IgD-negative memory B cell (primary cell): Measurements from ENCODE around the gene NAALADL1. TPM values are rescaled to one million over a fixed set of nuclear protein-coding genes. Genes with fewer than 3 reads are reported as not detected.
A peak's percentile ranks its signal among the peaks of the same experiment; 100 is the strongest.

ENCODE experiments used
- H3K27ac Mint-ChIP-seq, 3 donors: one replicate each; pipeline ENCODE4 v1.8.0; 2020 to 2022; ENCODE audit warnings: mild to moderate bottlenecking in 3 of 3, mixed read lengths in 3 of 3, moderate library complexity in 1 of 3
- H3K27me3 Mint-ChIP-seq: one replicate; pipeline ENCODE4 v1.8.0; 2021; ENCODE audit warnings: mixed read lengths
- H3K36me3 Mint-ChIP-seq: one replicate; pipeline ENCODE4 v1.8.0; 2020; ENCODE audit warnings: mild to moderate bottlenecking, mixed read lengths
- H3K4me1 Mint-ChIP-seq, 3 donors: one replicate each; pipeline ENCODE4 v1.8.0; 2020 to 2022; ENCODE audit warnings: mixed read lengths in 3 of 3, mild to moderate bottlenecking in 1 of 3
- H3K4me3 Mint-ChIP-seq, 4 donors: one replicate each; pipeline ENCODE4 v1.8.0; 2020 to 2022; ENCODE audit warnings: mild to moderate bottlenecking in 4 of 4, mixed read lengths in 4 of 4, moderate library complexity in 3 of 4
- H3K9me3 Mint-ChIP-seq, 3 donors: one replicate each; pipeline ENCODE4 v1.8.0; 2020 to 2021; ENCODE audit warnings: mixed read lengths in 3 of 3, mild to moderate bottlenecking in 1 of 3
- polyA plus RNA-seq: library from polyadenylated mRNA; unstranded; fragments of 300-500 nt; fragmentation: Illumina TruSeq; gene quantifications from one replicate; pipeline ENCODE4 v1.2.3, GENCODE V29; 2021

The NAALADL1 gene
- polyA plus RNA-seq, 1 donor from 2014 or later: 21.5 TPM

DNA sequence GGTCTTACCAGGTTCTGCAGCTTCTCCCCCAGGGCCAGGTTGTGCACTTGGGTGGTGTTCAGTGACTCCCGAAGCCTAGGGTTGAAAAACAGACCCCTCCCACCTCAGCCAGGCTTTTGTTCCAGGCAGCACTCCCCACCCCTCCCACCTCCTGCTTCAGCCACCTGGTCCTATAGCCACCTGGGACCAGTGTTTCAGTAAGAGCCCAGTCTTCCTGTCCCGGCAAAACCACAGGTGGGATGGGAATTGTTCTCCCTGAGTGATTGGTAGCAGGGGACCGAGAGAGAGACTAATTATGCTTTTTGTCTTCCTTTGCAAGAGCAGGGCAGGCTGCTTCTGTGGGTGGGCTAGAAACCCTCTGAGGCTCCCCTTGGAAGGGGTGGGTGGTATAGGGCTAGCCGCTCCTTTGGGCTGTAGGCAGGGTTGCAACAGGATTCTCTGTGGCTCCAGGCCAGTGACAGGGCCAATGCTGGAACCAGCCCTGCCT is 8.5 kb upstream of the NAALADL1 start:
- H3K27ac Mint-ChIP-seq: no peak overlapping the region
- H3K27me3 Mint-ChIP-seq: peaks cover 2% of the 10 kb centered on the region
- H3K9me3 Mint-ChIP-seq: no peaks in the 10 kb centered on the region
- H3K4me1 Mint-ChIP-seq: peaks cover 1 to 8% (median 3%) of the 10 kb centered on the region in 3 donors
- no peak overlapping the region for H3K4me3 Mint-ChIP-seq
- no peaks in the 10 kb centered on the region for H3K36me3 Mint-ChIP-seq

DNA sequence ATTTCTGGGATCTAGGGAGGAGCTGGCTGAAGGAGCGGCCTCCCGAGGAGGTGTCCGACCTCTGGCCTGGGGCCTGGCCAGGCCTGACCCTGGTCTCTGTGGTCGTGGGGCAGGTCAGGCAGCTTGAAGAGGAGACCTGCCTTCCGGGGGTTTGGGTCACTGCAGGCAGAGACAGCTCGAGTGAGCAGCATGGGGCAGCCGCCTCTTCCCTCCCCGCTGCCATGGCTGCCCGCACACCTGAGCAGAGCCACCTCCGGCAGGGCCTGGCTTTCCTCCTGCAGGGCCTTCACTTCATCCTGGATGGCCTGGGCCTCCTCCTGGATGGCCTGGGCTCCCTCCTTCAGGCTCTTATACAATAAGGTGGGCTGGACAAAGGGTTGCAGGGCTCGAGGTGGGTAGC is 8.0 kb upstream of the NAALADL1 start:
- Mint-ChIP-seq H3K4me3 (no peak overlapping the region), H3K27ac (no peak overlapping the region), H3K36me3 (no peaks in the 10 kb centered on the region), H3K9me3 (no peaks in the 10 kb centered on the region), H3K27me3 (peaks cover 2% of the 10 kb centered on the region), H3K4me1 (peaks cover 0 to 5% (median 3%) of the 10 kb centered on the region in 3 donors)

DNA sequence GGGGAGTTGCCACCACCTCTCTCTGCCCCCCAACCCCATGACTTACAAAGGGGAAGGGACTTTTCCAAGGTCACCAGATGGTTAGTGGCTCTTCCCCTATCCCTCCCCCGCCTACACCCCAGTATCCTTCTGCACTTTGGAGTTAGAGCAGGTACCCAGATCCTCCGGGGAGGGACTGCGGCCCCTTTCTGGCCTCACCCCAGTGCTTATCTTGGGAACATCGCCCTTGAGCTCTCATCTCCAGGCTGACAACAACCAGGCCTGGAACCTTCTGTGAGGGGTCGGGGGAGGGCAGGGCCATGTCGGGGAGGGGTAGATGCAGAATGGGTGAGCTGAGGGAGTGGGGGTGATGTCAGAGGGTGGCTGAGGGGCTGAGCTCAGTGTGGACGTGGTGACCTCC is 7.5 kb upstream of the NAALADL1 start:
- H3K4me1 Mint-ChIP-seq: peaks cover 0 to 9% (median 3%) of the 10 kb centered on the region in 3 donors
- H3K27ac Mint-ChIP-seq: no peak overlapping the region
- no peaks in the 10 kb centered on the region for H3K9me3 Mint-ChIP-seq
- H3K4me3 Mint-ChIP-seq: no peak overlapping the region
- H3K36me3 Mint-ChIP-seq: no peaks in the 10 kb centered on the region
- peaks cover 2% of the 10 kb centered on the region for H3K27me3 Mint-ChIP-seq

DNA sequence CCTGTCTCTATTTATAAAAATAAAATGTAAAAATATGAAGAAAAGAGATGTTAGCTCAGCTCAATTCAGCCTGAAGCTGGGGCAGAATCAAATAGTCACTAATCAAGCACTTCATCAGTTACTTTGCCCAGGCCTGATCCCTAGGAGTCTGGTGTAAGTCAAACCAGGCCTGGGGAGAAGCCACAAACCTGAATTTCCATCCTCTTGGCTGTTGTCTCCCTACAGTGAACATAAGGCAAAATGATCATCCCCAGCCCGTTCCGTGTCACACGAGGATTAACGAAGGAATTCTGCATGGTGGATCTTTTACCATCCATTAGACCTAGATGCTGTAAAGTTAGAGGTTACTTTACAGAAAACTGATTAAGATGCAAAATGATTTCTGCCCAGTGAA is 6.5 kb upstream of the NAALADL1 start:
- Mint-ChIP-seq H3K36me3 (no peaks in the 10 kb centered on the region), H3K9me3 (no peaks in the 10 kb centered on the region), H3K27me3 (peaks cover 2% of the 10 kb centered on the region), H3K27ac (no peak overlapping the region), H3K4me3 (no peak overlapping the region), H3K4me1 (peaks cover 0 to 9% (median 3%) of the 10 kb centered on the region in 3 donors)

- no peak overlapping the region for H3K4me3 Mint-ChIP-seq
- no peaks in the 10 kb centered on the region for H3K9me3 Mint-ChIP-seq
- H3K27ac Mint-ChIP-seq: no peak overlapping the region
- H3K36me3 Mint-ChIP-seq: no peaks in the 10 kb centered on the region
- peaks cover 2% of the 10 kb centered on the region for H3K27me3 Mint-ChIP-seq
- H3K4me1 Mint-ChIP-seq: peaks cover 0 to 8% (median 3%) of the 10 kb centered on the region in 3 donors
These were observed 5.2 kb upstream of the NAALADL1 start for GRCh38 chr11:65063532-65063931.

DNA sequence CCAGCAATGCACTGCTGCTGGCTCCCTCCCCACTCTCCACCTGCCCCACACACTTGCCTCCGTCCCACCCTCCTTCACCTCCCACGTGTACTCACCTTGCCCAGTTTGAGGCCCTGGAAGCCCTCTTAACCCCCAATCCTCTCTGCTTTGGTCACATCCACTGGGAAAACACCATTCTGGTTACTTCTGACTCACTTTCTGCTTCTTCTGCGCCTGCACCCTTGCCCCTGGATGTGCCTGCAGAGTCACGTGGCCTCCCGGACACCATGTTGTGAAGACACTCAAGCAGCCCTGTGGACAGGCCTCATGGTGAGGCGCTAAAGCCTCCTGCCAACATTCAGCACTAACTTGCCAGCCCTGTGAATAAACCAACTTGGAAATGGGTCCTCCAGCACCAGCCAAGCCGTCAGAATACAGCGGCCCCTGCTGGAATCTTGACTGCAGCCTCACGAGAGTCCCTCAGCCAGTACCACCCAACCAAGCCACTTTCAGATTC is 2.6 kb upstream of the NAALADL1 start:
- Mint-ChIP-seq H3K4me1 (peaks cover 0 to 8% (median 5%) of the 10 kb centered on the region in 3 donors), H3K4me3 (no peak overlapping the region), H3K27me3 (peaks cover 2% of the 10 kb centered on the region), H3K27ac (no peak overlapping the region), H3K9me3 (no peaks in the 10 kb centered on the region), H3K36me3 (no peaks in the 10 kb centered on the region)

DNA sequence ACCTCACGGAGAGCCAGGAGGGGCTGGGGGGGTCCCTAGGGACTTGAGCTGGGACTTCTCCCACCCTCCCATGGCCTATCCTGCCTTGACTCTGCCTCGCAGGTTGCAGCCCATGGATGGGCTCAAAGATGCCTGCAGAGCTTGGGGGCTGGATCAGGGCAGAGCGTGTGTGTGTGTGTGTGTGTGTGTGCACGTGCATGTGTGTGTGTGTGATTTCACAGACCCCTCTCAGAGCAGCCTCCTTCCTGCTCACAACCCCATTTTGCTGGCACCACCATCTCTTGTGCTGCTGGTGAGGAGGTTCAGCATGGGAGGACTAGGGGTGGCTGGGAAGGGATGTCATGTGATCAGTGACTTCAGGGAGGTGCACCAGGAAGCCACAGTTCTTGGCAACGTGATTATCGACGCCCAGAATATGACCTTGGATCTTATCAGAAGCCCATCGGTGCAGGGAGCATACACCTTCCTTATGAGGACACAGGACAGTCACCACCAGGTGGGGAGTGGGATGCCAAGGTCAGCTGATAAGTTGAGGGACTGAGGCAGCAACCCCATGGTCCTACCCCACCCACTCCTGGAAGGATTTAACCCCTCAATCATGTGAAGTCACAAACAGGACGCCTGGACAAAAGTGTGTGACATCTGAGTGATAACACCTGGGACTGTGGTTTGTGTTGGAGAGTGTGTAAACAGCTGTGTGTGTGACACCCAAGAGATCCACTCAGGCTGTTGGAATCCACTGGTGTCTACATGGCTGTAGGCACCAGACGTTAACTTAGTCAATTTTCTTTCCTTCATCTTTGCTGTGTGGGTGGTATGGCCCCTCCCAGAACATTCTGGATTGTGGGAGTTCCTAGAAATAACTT is 1.8 kb upstream of the NAALADL1 start:
- Mint-ChIP-seq H3K27me3 (peaks cover 2% of the 10 kb centered on the region), H3K4me3 (peak overlapping the region in 1 of 4 donors; percentile 30), H3K27ac (no peak overlapping the region), H3K36me3 (no peaks in the 10 kb centered on the region), H3K4me1 (peaks cover 4 to 10% (median 9%) of the 10 kb centered on the region in 3 donors), H3K9me3 (no peaks in the 10 kb centered on the region)

GRCh38 chr11:65059523-65059922 is 1.2 kb upstream of the NAALADL1 start:
- H3K9me3 Mint-ChIP-seq: no peaks in the 10 kb centered on the region
- H3K4me3 Mint-ChIP-seq: peak overlapping the region in 1 of 4 donors; percentile 30
- peaks cover 2% of the 10 kb centered on the region for H3K27me3 Mint-ChIP-seq
- no peaks in the 10 kb centered on the region for H3K36me3 Mint-ChIP-seq
- no peak overlapping the region for H3K27ac Mint-ChIP-seq
- peaks cover 4 to 13% (median 9%) of the 10 kb centered on the region in 3 donors for H3K4me1 Mint-ChIP-seq

DNA sequence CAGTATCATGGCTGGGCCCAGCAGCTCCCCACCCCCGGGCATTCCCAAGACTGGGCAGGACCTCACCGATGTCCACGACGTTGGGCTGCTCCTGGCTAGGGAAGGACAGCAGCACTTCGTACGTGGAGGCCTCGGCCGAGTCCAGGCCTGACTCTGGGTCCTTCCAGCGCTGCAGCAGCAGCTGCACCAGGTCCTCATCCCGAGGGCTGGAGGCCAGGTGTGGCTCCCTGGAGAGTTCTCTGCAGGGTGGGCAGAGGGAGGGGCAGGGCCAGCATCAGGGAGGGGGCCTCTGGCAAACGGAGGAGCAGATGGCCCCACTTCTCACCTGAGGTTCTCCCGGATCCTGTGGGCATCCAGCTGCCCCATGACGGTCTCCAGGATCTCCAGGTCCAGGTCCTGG is 341 bp downstream of the NAALADL1 start:
- peaks cover 0 to 1% (median 0%) of the 10 kb centered on the region in 3 donors for H3K9me3 Mint-ChIP-seq
- peaks cover 14 to 24% (median 20%) of the 10 kb centered on the region in 3 donors for H3K4me1 Mint-ChIP-seq
- H3K27me3 Mint-ChIP-seq: peaks cover 2% of the 10 kb centered on the region
- no peak overlapping the region for H3K27ac Mint-ChIP-seq
- no peak overlapping the region for H3K4me3 Mint-ChIP-seq
- H3K36me3 Mint-ChIP-seq: no peaks in the 10 kb centered on the region

- no peak overlapping the region for H3K27ac Mint-ChIP-seq
- no peaks in the 10 kb centered on the region for H3K36me3 Mint-ChIP-seq
- no peak overlapping the region for H3K4me3 Mint-ChIP-seq
- peaks cover 0 to 1% (median 0%) of the 10 kb centered on the region in 3 donors for H3K9me3 Mint-ChIP-seq
- peaks cover 2% of the 10 kb centered on the region for H3K27me3 Mint-ChIP-seq
- peaks cover 14 to 24% (median 20%) of the 10 kb centered on the region in 3 donors for H3K4me1 Mint-ChIP-seq
These were observed 827 bp downstream of the NAALADL1 start for GRCh38 chr11:65057526-65057925.

GRCh38 chr11:65056999-65057398 is 1.4 kb downstream of the NAALADL1 start:
- Mint-ChIP-seq H3K4me3 (no peak overlapping the region), H3K36me3 (no peaks in the 10 kb centered on the region), H3K9me3 (peaks cover 0 to 1% (median 0%) of the 10 kb centered on the region in 3 donors), H3K27me3 (peaks cover under 1% of the 10 kb centered on the region), H3K4me1 (peaks cover 14 to 21% (median 17%) of the 10 kb centered on the region in 3 donors), H3K27ac (no peak overlapping the region)

DNA sequence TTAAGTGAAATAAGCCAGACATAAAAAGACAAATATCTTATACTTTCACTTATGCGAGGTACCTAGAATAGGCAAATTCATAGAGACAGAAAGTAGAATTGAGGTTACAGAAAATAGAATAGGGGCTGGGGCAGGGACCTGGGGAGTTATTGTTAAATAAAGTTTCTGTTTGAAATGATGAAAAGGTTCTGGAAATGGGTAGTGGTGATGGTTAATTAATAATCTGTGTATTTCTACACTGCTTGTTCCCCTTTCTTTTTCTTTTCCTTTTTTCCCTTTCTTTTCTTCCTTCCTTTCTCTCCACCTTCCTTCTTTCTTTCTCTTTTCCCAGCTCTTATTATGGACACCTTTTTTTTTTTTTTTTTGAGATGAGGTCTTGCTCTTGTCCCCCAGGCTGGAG is 2.8 kb downstream of the NAALADL1 start:
- Mint-ChIP-seq H3K4me1 (peaks cover 14 to 17% (median 16%) of the 10 kb centered on the region in 3 donors), H3K4me3 (no peak overlapping the region), H3K27ac (peak overlapping the region in 1 of 3 donors; percentile 92), H3K27me3 (no peaks in the 10 kb centered on the region), H3K36me3 (no peaks in the 10 kb centered on the region), H3K9me3 (peaks cover 0 to 1% (median 0%) of the 10 kb centered on the region in 3 donors)

GRCh38 chr11:65053827-65054508 is 4.4 kb downstream of the NAALADL1 start:
- H3K27ac Mint-ChIP-seq: peak overlapping the region in 2 of 3 donors; percentile 48 to 93
- peaks cover 0 to 1% (median 0%) of the 10 kb centered on the region in 3 donors for H3K9me3 Mint-ChIP-seq
- H3K36me3 Mint-ChIP-seq: no peaks in the 10 kb centered on the region
- peak overlapping the region; percentile 44 to 74 (median 54) for H3K4me3 Mint-ChIP-seq
- peaks cover 14 to 17% (median 16%) of the 10 kb centered on the region in 3 donors for H3K4me1 Mint-ChIP-seq
- H3K27me3 Mint-ChIP-seq: no peaks in the 10 kb centered on the region

GRCh38 chr11:65051398-65051858 is 6.9 kb downstream of the NAALADL1 start:
- Mint-ChIP-seq H3K27ac (peak overlapping the region in 1 of 3 donors; percentile 23), H3K36me3 (peaks cover 2% of the 10 kb centered on the region), H3K4me3 (no peak overlapping the region), H3K27me3 (no peaks in the 10 kb centered on the region), H3K4me1 (peaks cover 14 to 23% (median 22%) of the 10 kb centered on the region in 3 donors), H3K9me3 (peaks cover 0 to 1% (median 0%) of the 10 kb centered on the region in 3 donors)
